Measurements from ENCODE around the gene GSG1.
"Not testable (repeated sequence)": the region's sequence is repeated elsewhere in the genome, so short reads cannot be mapped to it uniquely, and the experiment has no call there.

DNA sequence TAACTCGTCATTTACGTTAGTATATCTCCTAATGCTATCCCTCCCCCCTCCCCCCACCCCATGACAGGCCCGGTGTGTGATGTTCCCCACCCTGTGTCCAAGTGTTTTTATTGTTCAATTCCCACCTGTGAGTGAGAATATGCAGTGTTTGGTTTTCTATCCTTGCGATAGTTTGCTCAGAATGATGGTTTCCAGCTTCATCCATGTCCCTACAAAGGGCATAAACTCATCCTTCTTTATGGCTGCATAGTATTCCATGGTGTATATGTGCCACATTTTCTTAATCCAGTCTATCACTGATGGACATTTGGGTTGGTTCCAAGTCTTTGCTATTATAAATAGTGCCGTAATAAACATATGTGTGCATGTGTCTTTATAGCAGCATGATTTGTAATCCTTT, 19.8 kb downstream of the GSG1 start:
- TF ChIP-seq, protein P1, sequence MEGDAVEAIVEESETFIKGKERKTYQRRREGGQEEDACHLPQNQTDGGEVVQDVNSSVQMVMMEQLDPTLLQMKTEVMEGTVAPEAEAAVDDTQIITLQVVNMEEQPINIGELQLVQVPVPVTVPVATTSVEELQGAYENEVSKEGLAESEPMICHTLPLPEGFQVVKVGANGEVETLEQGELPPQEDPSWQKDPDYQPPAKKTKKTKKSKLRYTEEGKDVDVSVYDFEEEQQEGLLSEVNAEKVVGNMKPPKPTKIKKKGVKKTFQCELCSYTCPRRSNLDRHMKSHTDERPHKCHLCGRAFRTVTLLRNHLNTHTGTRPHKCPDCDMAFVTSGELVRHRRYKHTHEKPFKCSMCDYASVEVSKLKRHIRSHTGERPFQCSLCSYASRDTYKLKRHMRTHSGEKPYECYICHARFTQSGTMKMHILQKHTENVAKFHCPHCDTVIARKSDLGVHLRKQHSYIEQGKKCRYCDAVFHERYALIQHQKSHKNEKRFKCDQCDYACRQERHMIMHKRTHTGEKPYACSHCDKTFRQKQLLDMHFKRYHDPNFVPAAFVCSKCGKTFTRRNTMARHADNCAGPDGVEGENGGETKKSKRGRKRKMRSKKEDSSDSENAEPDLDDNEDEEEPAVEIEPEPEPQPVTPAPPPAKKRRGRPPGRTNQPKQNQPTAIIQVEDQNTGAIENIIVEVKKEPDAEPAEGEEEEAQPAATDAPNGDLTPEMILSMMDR (IDR thresholded peaks at IDR 0.05; ENCODE audit: insufficient read depth, low read length), result not testable (repeated sequence)
- TF ChIP-seq, protein P2, sequence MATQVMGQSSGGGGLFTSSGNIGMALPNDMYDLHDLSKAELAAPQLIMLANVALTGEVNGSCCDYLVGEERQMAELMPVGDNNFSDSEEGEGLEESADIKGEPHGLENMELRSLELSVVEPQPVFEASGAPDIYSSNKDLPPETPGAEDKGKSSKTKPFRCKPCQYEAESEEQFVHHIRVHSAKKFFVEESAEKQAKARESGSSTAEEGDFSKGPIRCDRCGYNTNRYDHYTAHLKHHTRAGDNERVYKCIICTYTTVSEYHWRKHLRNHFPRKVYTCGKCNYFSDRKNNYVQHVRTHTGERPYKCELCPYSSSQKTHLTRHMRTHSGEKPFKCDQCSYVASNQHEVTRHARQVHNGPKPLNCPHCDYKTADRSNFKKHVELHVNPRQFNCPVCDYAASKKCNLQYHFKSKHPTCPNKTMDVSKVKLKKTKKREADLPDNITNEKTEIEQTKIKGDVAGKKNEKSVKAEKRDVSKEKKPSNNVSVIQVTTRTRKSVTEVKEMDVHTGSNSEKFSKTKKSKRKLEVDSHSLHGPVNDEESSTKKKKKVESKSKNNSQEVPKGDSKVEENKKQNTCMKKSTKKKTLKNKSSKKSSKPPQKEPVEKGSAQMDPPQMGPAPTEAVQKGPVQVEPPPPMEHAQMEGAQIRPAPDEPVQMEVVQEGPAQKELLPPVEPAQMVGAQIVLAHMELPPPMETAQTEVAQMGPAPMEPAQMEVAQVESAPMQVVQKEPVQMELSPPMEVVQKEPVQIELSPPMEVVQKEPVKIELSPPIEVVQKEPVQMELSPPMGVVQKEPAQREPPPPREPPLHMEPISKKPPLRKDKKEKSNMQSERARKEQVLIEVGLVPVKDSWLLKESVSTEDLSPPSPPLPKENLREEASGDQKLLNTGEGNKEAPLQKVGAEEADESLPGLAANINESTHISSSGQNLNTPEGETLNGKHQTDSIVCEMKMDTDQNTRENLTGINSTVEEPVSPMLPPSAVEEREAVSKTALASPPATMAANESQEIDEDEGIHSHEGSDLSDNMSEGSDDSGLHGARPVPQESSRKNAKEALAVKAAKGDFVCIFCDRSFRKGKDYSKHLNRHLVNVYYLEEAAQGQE (IDR thresholded peaks at IDR 0.05; ENCODE audit: insufficient replicate concordance, low read depth), result not testable (repeated sequence)
- not testable (repeated sequence) for TF ChIP-seq GABPA (IDR thresholded peaks at IDR 0.05; ENCODE audit: low read depth); SPI1 (IDR thresholded peaks at IDR 0.05; ENCODE audit: borderline replicate concordance, low read depth); POLR2AphosphoS5 (IDR thresholded peaks at IDR 0.05; ENCODE audit: low read depth)
